ENCODE results near the gene CACNG4.

GRCh38 chr17:67013891-67014290, 49.4 kb downstream of the CACNG4 start:
- no peak for TF ChIP-seq POLR2A (IDR thresholded peaks at IDR 0.05; ENCODE audit: low read length)
- no peak for TF ChIP-seq GATA1 (IDR thresholded peaks at IDR 0.05; ENCODE audit: low read depth, low read length)

All from erythroblast (primary cell).